Astrocyte (in vitro differentiated cells and primary cell): ENCODE data around the gene CMTR1.

Experiments
- CTCF ChIP-seq: IDR thresholded peaks from 2 replicates; pipeline ENCODE4 v1.5.1; 2011; ENCODE audit warnings: low read depth, mild to moderate bottlenecking, inconsistent platforms, low read length, moderate library complexity; ENCODE audit not compliant: insufficient read depth
- EZH2 ChIP-seq: IDR thresholded peaks from 2 replicates; pipeline ENCODE4 v1.6.1; 2012; ENCODE audit warnings: mild to moderate bottlenecking, low read length, inconsistent platforms; ENCODE audit not compliant: insufficient read depth

GRCh38 chr6:37523412-37523811 lies 90.4 kb downstream of the CMTR1 start:
- TF ChIP-seq EZH2 (no peak), CTCF (no peak)
